Tracheal epithelial cell (primary cell): Measurements from ENCODE around the gene ACBD5. TPM values are rescaled to one million over a fixed set of nuclear protein-coding genes. Genes with fewer than 3 reads are reported as not detected.

Source experiments
- total RNA-seq: library from RNA; depleted of rRNA; stranded (reverse); fragments of >200 nt; gene quantifications from 2 replicates; pipeline ENCODE4 v1.2.1, GENCODE V29; 2014

The ACBD5 gene
- total RNA-seq, result 14.5 and 17.5 TPM in 2 replicates

GRCh38 chr10:27240212-27241009, at the start of gene ACBD5:
Gene ACBD5 (minus strand): TSS chr10:27240797. CDS start chr10:27240688, 109 bp downstream.

GRCh38 chr10:27155066-27155754, 85.4 kb downstream of the ACBD5 start, which contains the start of gene MASTL:
Gene MASTL (plus strand): TSS chr10:27155352. CDS start chr10:27155427, 75 bp downstream.

Other genes starting within 250 kb of the ACBD5 start
- gene ANKRD26, start 140.3 kb downstream of the ACBD5 start, total RNA-seq, result 2.8 and 4.1 TPM in 2 replicates
- 119 and 131 TPM in 2 replicates for gene YME1L1, start 86.4 kb downstream of the ACBD5 start, total RNA-seq
- gene MASTL, start 85.4 kb downstream of the ACBD5 start, total RNA-seq, result 6.7 and 10.4 TPM in 2 replicates